Mesendoderm (in vitro differentiated cells): ENCODE measurements around the gene SMIM23.
A peak's percentile ranks its signal among the peaks of the same experiment; 100 is the strongest.

Source experiments
- DNase-seq: peaks from one replicate; pipeline ENCODE4 v3.0.0; 2013
- H2AK5ac ChIP-seq: 2 replicates; pipeline ENCODE4 v1.6.1; 2013; ENCODE audit warnings: low read length, inconsistent platforms
- H2BK120ac ChIP-seq: 2 replicates; pipeline ENCODE4 v1.6.1; 2013; ENCODE audit warnings: low read depth, mild to moderate bottlenecking, low read length, moderate library complexity, mixed read lengths
- H2BK15ac ChIP-seq: replicated peaks from 2 replicates; pipeline ENCODE4 v1.6.1; 2013; ENCODE audit warnings: low read depth, mild to moderate bottlenecking, moderate library complexity
- H2BK5ac ChIP-seq: 2 replicates; pipeline ENCODE4 v1.6.1; 2013; ENCODE audit warnings: low read length, inconsistent platforms
- H3K18ac ChIP-seq: 2 replicates; pipeline ENCODE4 v1.6.1; 2013; ENCODE audit warnings: mild to moderate bottlenecking, low read length, mixed read lengths
- H3K23ac ChIP-seq: one replicate; pipeline ENCODE4 v1.6.1; 2013; ENCODE audit warnings: low read length
- H3K27ac ChIP-seq: 2 replicates; pipeline ENCODE4 v1.5.1; 2013; ENCODE audit warnings: low read depth, mild to moderate bottlenecking, inconsistent platforms, low read length, moderate library complexity
- H3K27me3 ChIP-seq: 2 replicates; pipeline ENCODE4 v1.6.1; 2013; ENCODE audit warnings: low read length, control low read depth, mild to moderate bottlenecking, inconsistent platforms; ENCODE audit not compliant: insufficient read depth, poor library complexity
- H3K36me3 ChIP-seq: 2 replicates; pipeline ENCODE4 v1.6.1; 2013; ENCODE audit warnings: low read length, inconsistent platforms; ENCODE audit not compliant: control insufficient read depth, insufficient read depth
- H3K4ac ChIP-seq: one replicate; pipeline ENCODE4 v1.6.1; 2013; ENCODE audit warnings: low read depth, mild to moderate bottlenecking, low read length, moderate library complexity
- H3K4me1 ChIP-seq: 2 replicates; pipeline ENCODE4 v1.6.1; 2013; ENCODE audit warnings: low read depth, low read length, inconsistent platforms; ENCODE audit not compliant: control insufficient read depth
- H3K4me2 ChIP-seq: 2 replicates; pipeline ENCODE4 v1.6.1; 2013; ENCODE audit warnings: low read length
- H3K4me3 ChIP-seq: 2 replicates; pipeline ENCODE4 v1.5.1; 2013; ENCODE audit warnings: mild to moderate bottlenecking, low read length
- H3K56ac ChIP-seq: one replicate; pipeline ENCODE4 v1.6.1; 2013; ENCODE audit warnings: low read length
- H3K79me1 ChIP-seq: 2 replicates; pipeline ENCODE4 v1.6.1; 2013; ENCODE audit warnings: low read length, inconsistent platforms
- H3K79me2 ChIP-seq: 2 replicates; pipeline ENCODE4 v1.6.1; 2013; ENCODE audit warnings: mild to moderate bottlenecking, low read length; ENCODE audit not compliant: control insufficient read depth, insufficient read depth
- H3K9ac ChIP-seq: 2 replicates; pipeline ENCODE4 v1.6.1; 2013; ENCODE audit warnings: low read length, inconsistent platforms
- H4K5ac ChIP-seq: one replicate; pipeline ENCODE4 v1.6.1; 2013; ENCODE audit warnings: low read length
- H4K8ac ChIP-seq: one replicate; pipeline ENCODE4 v1.6.1; 2013; ENCODE audit warnings: low read depth, mild to moderate bottlenecking, control low read depth, low read length, moderate library complexity
- WGBS: extraction: QIAGEN DNeasy Blood & Tissue Kit; methylation state at CpG from one replicate; pipeline ENCODE4 v1.1.7; 2013; ENCODE audit warnings: low lambda C conversion rate, missing lambda C conversion rate; ENCODE audit not compliant: insufficient coverage; ENCODE audit errors: extremely low coverage; 5-methylcytosine and 5-hydroxymethylcytosine counted together

SMIM23 gene

GRCh38 chr5:171840066-171840465 lies 54.4 kb downstream of the SMIM23 start:
- Histone ChIP-seq H3K4me3 (no peak overlapping the region), H3K27me3 (no peaks in the 10 kb centered on the region), H3K27ac (no peak overlapping the region), H2AK5ac (no peak overlapping the region), H3K79me1 (no peaks in the 10 kb centered on the region), H3K18ac (no peak overlapping the region), H3K9ac (no peak overlapping the region), H3K23ac (no peak overlapping the region), H3K79me2 (no peaks in the 10 kb centered on the region), H3K36me3 (no peaks in the 10 kb centered on the region), H2BK15ac (no peak overlapping the region), H3K56ac (no peak overlapping the region), H2BK5ac (no peak overlapping the region), H3K4ac (no peak overlapping the region), H4K8ac (no peak overlapping the region), H3K4me2 (no peak overlapping the region), H3K4me1 (no peaks in the 10 kb centered on the region), H2BK120ac (no peak overlapping the region), H4K5ac (no peak overlapping the region)
- DNase-seq = peak; percentile 50
- WGBS = no CpG with 5 or more reads among the region's 2 CpGs
